B cell (primary cell): ENCODE results near the gene NCBP1. TPM values are rescaled to one million over a fixed set of nuclear protein-coding genes. Genes with fewer than 3 reads are reported as not detected.

Experiments used
- ATAC-seq: fragments of 200-7000 bp; cut with Tn5 transposase; one replicate; pipeline ENCODE4 v1.10.0; 2021; ENCODE audit warnings: low read depth, mild to moderate bottlenecking, moderate number of reproducible peaks, moderate library complexity
- CTCF ChIA-PET: fragments of 350-600 bp; sonication (Branson Sonifier 250); formaldehyde crosslinking; loops from one replicate; lab custom pipeline; 2021; ENCODE audit warnings: antibody characterized with exemption, inconsistent platforms; lab: Charles Lee
- POLR2A ChIA-PET: fragments of 350-600 bp; sonication (Branson Sonifier 250); formaldehyde crosslinking; loops from one replicate; lab custom pipeline; 2021; ENCODE audit warnings: antibody characterized with exemption; lab: Charles Lee
- DNase-seq: peaks from one replicate; pipeline ENCODE4 v3.0.0; 2013
- H2AFZ ChIP-seq: 2 replicates; pipeline ENCODE4 v1.6.1; 2012; ENCODE audit warnings: mild to moderate bottlenecking, low read depth, low read length; ENCODE audit not compliant: insufficient read depth, poor library complexity, severe bottlenecking
- H3K27ac ChIP-seq, 2 donors: 1 replicate in 1 of 2; 2 replicates in 1 of 2; pipeline ENCODE4 v1.5.1; 2012 to 2013; ENCODE audit warnings: low read length in 2 of 2, mild to moderate bottlenecking in 2 of 2, moderate library complexity in 1 of 2
- H3K27me3 ChIP-seq, 4 experiments: fragments of 200-600 bp in 1 of 4; sonication (generic) in 1 of 4; replicated peaks in 1 of 4; 1 replicate in 2 of 4; 2 replicates in 2 of 4; pipeline versions ENCODE4 v1.6.1 to v1.7.0; 2013 to 2016; ENCODE audit warnings: low read length in 3 of 4, mild to moderate bottlenecking in 2 of 4, mixed read lengths in 1 of 4, moderate library complexity in 1 of 4; ENCODE audit not compliant: insufficient read depth in 4 of 4, control insufficient read depth in 3 of 4; ENCODE audit errors: control extremely low read depth in 1 of 4
- H3K36me3 ChIP-seq, 2 experiments: replicated peaks in 1 of 2; 1 replicate in 1 of 2; 2 replicates in 1 of 2; pipeline versions ENCODE4 v1.6.1 to v1.7.1; 2013; ENCODE audit warnings: low read length in 1 of 2; ENCODE audit not compliant: insufficient read depth in 2 of 2, control insufficient read depth in 1 of 2; ENCODE audit errors: control extremely low read depth in 1 of 2, extremely low read depth in 1 of 2
- H3K4me1 ChIP-seq, 2 donors: fragments of 200-600 bp in 1 of 2; sonication (generic) in 1 of 2; 1 replicate in 1 of 2; 2 replicates in 1 of 2; pipeline versions ENCODE4 v1.5.1 to v1.6.1; 2013 to 2017; ENCODE audit warnings: low read length in 2 of 2; ENCODE audit not compliant: control insufficient read depth in 2 of 2, insufficient read depth in 2 of 2
- H3K4me2 ChIP-seq: replicated peaks from 2 replicates; pipeline ENCODE3; 2012; ENCODE audit warnings: mild to moderate bottlenecking, low read depth, low read length; ENCODE audit not compliant: poor library complexity, severe bottlenecking
- H3K4me3 ChIP-seq, 5 experiments: fragments of 200-600 bp in 1 of 5; sonication (generic) in 1 of 5; 1 replicate in 3 of 5; 2 replicates in 2 of 5; pipeline versions ENCODE4 v1.5.1 to v1.7.0; 2011 to 2016; ENCODE audit warnings: low read length in 4 of 5, mild to moderate bottlenecking in 4 of 5, low read depth in 2 of 5, control low read depth in 1 of 5, moderate library complexity in 1 of 5; ENCODE audit not compliant: insufficient read depth in 1 of 5; ENCODE audit errors: control extremely low read depth in 1 of 5, extremely low read depth in 1 of 5
- H3K79me2 ChIP-seq: fragments of 200-600 bp; sonication (generic); one replicate; pipeline ENCODE4 v1.6.0; 2016; ENCODE audit warnings: low read length; ENCODE audit not compliant: control insufficient read depth, insufficient read depth
- H3K9ac ChIP-seq: fragments of 200-600 bp; sonication (generic); 2 replicates; pipeline ENCODE4 v1.6.1; 2017; ENCODE audit warnings: mild to moderate bottlenecking, low read length, moderate library complexity
- H3K9me3 ChIP-seq, 3 donors: one replicate each; pipeline versions ENCODE4 v1.6.1 to v1.7.1; 2013; ENCODE audit warnings: low read length in 2 of 3; ENCODE audit not compliant: control insufficient read depth in 2 of 3, insufficient read depth in 1 of 3; ENCODE audit errors: control extremely low read depth in 1 of 3
- H4K20me1 ChIP-seq: 2 replicates; pipeline ENCODE4 v1.6.0; 2012; ENCODE audit warnings: mild to moderate bottlenecking, low read length; ENCODE audit not compliant: insufficient read depth, control insufficient read depth, poor library complexity, severe bottlenecking
- H3K27ac Mint-ChIP-seq: one replicate; pipeline ENCODE4 v1.8.0; 2021; ENCODE audit warnings: mixed read lengths
- H3K27me3 Mint-ChIP-seq: one replicate; pipeline ENCODE4 v1.8.0; 2021; ENCODE audit warnings: mixed read lengths
- H3K4me1 Mint-ChIP-seq: one replicate; pipeline ENCODE4 v1.8.0; 2021; ENCODE audit warnings: mixed read lengths
- H3K4me3 Mint-ChIP-seq: one replicate; pipeline ENCODE4 v1.8.0; 2021; ENCODE audit warnings: mixed read lengths
- H3K9me3 Mint-ChIP-seq: one replicate; pipeline ENCODE4 v1.8.0; 2022; ENCODE audit warnings: mixed read lengths; ENCODE audit not compliant: insufficient read depth
- CTCF ChIP-seq: fragments of 200-600 bp; IDR thresholded peaks from one replicate; pipeline ENCODE4 v1.8.0; 2022; ENCODE audit warnings: antibody characterized with exemption, mild to moderate bottlenecking
- EZH2 ChIP-seq: IDR thresholded peaks from 2 replicates; pipeline ENCODE4 v1.6.1; 2012; ENCODE audit warnings: borderline replicate concordance, low read depth, mild to moderate bottlenecking, moderate library complexity, low read length; ENCODE audit not compliant: insufficient read depth, poor library complexity, severe bottlenecking
- WGBS: methylation state at CpG from one replicate; pipeline ENCODE4 v1.1.5; 2013; ENCODE audit warnings: missing lambda C conversion rate; ENCODE audit not compliant: insufficient coverage; 5-methylcytosine and 5-hydroxymethylcytosine counted together
- intact Hi-C: fragments of 100-400 bp; cut with micrococcal nuclease; formaldehyde crosslinking; loops from one replicate; pipeline ENCODE4 v1.10.0; 2022
- polyA plus RNA-seq: library from polyadenylated mRNA; depleted of rRNA; stranded (reverse); fragments of >200 nt; gene quantifications from 2 replicates; pipeline ENCODE4 v1.2.3, GENCODE V29; 2012
- total RNA-seq, 2 donors: library from RNA; stranded (reverse); fragments of 120-200 nt in 1 of 2; gene quantifications; 1 replicate in 1 of 2; 2 replicates in 1 of 2; pipeline versions ENCODE4 v1.2.3 to v1.2.4, GENCODE V29; 2013 to 2022

Gene NCBP1
- total and polyA plus RNA-seq, 2 donors (not counting 1 experiment from before 2014, with no cell fraction given), result 19.5 to 38.0 TPM

- H3K27ac Mint-ChIP-seq, result peak within 1 kb of the TSS; percentile 94
- ChIA-PET CTCF (interaction anchor here (0.9 to 1.4 kb wide), 5 partner anchors 12 to 338 kb away, joined by 3 to 5 read pairs (median 3); partner anchors contain the start of genes NCBP1 and TSTD2), POLR2A (interaction anchor here (0.5 to 1.3 kb wide), 6 partner anchors 64 to 560 kb away, joined by 4 to 8 read pairs (median 4); partner anchors contain the start of genes ANP32B, NCBP1, TRMO and TSTD2)
- TF ChIP-seq EZH2 (no peak), CTCF (no peak)
- intact Hi-C loops, result loop anchor here (1.0 to 10.0 kb wide), 8 partner anchors 64 to 1280 kb away; partner anchors contain the start of genes ANP32B, NCBP1, TRMO and TSTD2
- peaks cover 59% of the 10 kb centered on the region for H3K4me1 Mint-ChIP-seq
- no peaks in the 10 kb centered on the region for H4K20me1 ChIP-seq
- no peaks in the 10 kb centered on the region for H3K9me3 Mint-ChIP-seq
- peak within 1 kb of the TSS; percentile 67 to 84 (median 74) for H3K4me3 ChIP-seq
- peaks cover 0 to 3% (median 0%) of the 10 kb centered on the region in 3 donors for H3K9me3 ChIP-seq
- peaks cover 41% of the 10 kb centered on the region for H3K79me2 ChIP-seq
- H3K4me1 ChIP-seq, result peaks cover 30 to 40% of the 10 kb centered on the region in 2 donors
- H3K4me2 ChIP-seq, result peak within 1 kb of the TSS; percentile 90
- H3K27me3 Mint-ChIP-seq, result peaks cover 7% of the 10 kb centered on the region
- H3K27me3 ChIP-seq, result no peaks in the 10 kb centered on the region
- peak within 1 kb of the TSS; percentile 91 for H3K4me3 Mint-ChIP-seq
- peak within 1 kb of the TSS; percentile 81 for H3K9ac ChIP-seq
- DNase-seq (peak; percentile 97), ATAC-seq (peak; percentile 92)
- H3K27ac ChIP-seq, result peak within 1 kb of the TSS; percentile 77 to 82
- peaks cover 0 to 14% of the 10 kb centered on the region in 2 experiments for H3K36me3 ChIP-seq
- WGBS, result under 1% methylated on average over 79 of the region's 82 CpGs
- peak within 1 kb of the TSS; percentile 88 for H2AFZ ChIP-seq
Observed at GRCh38 chr9:97696803-97697601, 63.4 kb downstream of the NCBP1 start, which contains the start of gene XPA. Gene XPA, minus strand, starts transcription at chr9:97697340. Its CDS starts 48 bp downstream, at chr9:97697292.
